ENCODE data around the gene KIF6. TPM values are rescaled to one million over a fixed set of nuclear protein-coding genes. Genes with fewer than 3 reads are reported as not detected.

Gene KIF6
- total and polyA plus RNA-seq, 2 of the 8 experiments (the other 6 are each of a cell fraction or from before 2014, with no cell fraction given), result 0.53 to 0.65 TPM

GRCh38 chr6:39702265-39702664 is 22.9 kb downstream of the KIF6 start (continued):
- no peak for TF ChIP-seq HDAC6 (IDR thresholded peaks at IDR 0.05; ENCODE audit: low read depth, low read length)
- TF ChIP-seq SP4 (IDR thresholded peaks at IDR 0.05; ENCODE audit: low read length), result no peak
- no peak for TF ChIP-seq POLR2AphosphoS5 (IDR thresholded peaks at IDR 0.05; ENCODE audit: low read depth, low read length)
- TF ChIP-seq GABPA (IDR thresholded peaks at IDR 0.05; ENCODE audit: borderline replicate concordance, insufficient read depth, low read length), result no peak
- no peak for TF ChIP-seq CHD2 (IDR thresholded peaks at IDR 0.05; ENCODE audit: low read length)
- TF ChIP-seq RAD21 (IDR thresholded peaks at IDR 0.05 in 1 of 2, conservative IDR thresholded peaks at IDR 0.05 in 1 of 2; ENCODE audit: low read depth in 2 of 2, low read length in 2 of 2), result no peak

All from H1 (cell line).